Femur (tissue), 1 donor: Measurements from ENCODE around the gene FHOD1.
A peak's percentile ranks its signal among the peaks of the same experiment; 100 is the strongest.

Experiments used
- DNase-seq: peaks from one replicate; pipeline ENCODE4 v3.0.0-alpha.2; 2017

Gene FHOD1

GRCh38 chr16:67188798-67189197 lies 58.5 kb downstream of the FHOD1 start:
- no peak for DNase-seq

DNA sequence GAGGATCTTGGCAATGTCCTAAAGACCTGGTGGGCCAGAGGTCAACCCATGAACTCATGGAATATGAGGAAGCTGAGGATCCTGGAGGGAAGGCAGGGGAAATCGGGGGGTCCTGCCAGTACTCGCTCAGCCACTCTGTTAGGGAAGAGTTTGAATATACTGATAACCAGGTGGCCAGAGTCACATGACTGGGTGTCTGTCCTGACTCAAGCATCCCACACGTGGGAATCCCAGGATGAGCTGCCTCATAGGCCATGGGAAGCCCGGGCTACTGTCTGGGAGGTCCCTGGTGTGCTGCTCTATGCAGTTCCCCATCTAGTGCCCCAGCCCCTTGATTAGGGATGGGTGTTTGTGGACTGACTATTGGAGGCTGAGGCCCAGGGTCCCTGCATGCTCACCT lies 59.0 kb downstream of the FHOD1 start:
- no peak for DNase-seq

- peak; percentile 68 for DNase-seq
These were observed 59.9 kb downstream of the FHOD1 start for GRCh38 chr16:67187175-67187890.

DNA sequence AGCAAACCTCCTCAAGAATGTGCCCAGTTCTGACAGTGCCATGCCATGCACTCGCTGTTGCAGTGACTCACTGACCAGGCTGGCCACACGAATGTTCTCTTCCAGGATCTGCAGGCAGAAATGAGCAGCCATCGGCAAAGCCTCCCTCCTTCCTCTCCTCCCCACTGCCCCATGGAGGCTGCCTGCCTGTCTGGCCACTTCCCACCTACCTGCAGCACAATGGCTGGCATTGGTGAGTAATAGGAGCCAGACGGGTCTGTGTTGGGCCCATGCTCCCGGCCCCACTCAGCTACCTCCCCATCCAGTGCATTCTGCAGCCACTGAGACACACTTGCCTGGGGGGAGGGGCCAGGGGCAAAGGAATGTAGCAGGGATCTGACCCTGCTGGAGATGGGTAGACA lies 60.7 kb downstream of the FHOD1 start:
- DNase-seq, result no peak

- DNase-seq, result no peak
These were observed 61.6 kb downstream of the FHOD1 start for GRCh38 chr16:67185651-67186134.

- peak; percentile 94 for DNase-seq
These were observed 62.2 kb downstream of the FHOD1 start for GRCh38 chr16:67184995-67185650.

DNA sequence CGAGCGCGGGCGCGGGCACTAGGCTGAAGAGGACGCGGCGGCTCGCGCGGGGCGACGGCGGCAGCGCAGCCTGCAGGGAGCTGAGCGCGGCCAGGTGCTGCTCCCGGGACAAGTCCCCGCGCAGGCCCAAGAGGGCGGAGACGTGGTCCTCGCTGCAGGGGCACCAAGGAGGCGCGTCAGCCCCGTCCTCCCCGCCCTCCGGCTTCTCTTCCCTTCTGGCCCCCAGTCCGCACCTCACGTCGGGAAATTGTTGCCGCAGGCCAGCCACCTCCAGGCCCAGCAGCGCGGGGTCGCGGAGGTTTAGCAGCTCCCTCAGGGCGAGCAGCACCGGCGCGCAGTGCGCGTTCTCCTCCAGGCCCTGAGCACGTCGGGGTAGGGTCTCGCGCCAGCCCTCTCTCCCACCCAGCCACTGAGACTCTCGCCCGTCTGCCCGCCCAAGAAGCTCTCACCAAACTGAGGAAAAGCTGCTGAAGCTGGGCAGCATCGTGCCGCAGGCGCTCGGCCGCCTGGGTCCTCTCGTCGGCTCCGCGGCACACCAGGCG lies 62.8 kb downstream of the FHOD1 start:
- no peak for DNase-seq

DNA sequence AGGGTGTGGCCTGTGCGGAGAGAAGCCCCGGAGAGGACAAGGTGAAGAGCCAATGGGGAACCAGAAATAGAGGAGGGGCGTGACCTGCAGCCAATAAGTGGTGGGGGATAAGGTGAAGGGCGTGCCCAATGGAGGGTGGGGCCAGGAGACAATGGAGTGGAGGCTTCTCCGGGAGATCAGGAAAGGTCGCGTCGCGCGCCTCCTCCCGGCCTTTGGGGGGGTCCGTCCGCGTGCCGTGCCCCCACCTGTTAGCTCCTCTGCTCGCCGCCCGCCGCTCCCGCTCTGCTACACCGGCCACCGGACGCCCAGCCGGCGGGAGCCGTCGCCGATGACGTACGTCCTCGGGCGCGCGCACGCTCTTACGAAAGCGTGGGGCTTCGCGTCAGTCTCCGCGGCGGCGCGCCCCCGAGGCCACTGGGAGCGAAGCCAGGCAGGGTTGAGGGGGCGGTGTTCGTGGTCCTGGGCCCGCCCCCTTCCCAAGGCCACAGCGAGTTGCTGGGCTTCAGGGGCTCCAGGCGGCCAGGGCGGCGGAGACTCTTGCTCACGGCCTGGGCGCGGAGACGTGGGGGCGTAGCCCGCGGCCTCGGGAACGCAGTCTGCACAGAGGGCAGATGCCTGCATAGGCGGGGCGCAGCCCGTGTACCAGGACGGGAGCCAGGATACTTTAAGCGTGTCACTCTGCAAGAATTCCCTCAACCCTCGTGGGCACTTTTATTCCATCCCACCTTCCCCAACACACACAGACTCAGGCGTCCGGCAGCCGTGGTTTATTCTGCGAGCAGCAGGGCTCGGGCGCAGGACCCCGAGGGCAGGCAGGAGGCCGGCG lies 63.4 kb downstream of the FHOD1 start, which contains the start of gene MATCAP1:
TSS of gene MATCAP1 (minus strand) at position 337 of the 826 bp plus-strand sequence. CDS start 3,353 bp downstream, outside the sequence.
- peak; percentile 97 for DNase-seq

DNA sequence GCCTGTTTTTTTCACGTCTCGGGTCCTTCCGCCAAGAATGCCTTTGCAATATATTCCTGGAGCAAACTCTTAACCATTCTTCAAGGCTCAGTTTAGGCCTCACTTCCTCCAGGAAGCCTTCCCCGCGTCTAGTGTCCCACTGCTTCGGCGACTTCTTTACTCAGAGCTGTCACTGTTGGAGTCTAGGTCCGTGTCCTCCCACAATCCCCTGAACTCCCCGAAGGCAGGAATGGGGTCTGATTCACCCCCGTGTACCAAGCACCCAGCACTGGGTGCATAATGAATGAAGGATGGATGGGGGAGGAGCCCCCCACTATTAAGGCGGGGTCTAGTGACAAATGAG lies 64.0 kb downstream of the FHOD1 start:
- no peak for DNase-seq

- DNase-seq, result no peak
These were observed 65.0 kb downstream of the FHOD1 start for GRCh38 chr16:67182288-67182687.

DNA sequence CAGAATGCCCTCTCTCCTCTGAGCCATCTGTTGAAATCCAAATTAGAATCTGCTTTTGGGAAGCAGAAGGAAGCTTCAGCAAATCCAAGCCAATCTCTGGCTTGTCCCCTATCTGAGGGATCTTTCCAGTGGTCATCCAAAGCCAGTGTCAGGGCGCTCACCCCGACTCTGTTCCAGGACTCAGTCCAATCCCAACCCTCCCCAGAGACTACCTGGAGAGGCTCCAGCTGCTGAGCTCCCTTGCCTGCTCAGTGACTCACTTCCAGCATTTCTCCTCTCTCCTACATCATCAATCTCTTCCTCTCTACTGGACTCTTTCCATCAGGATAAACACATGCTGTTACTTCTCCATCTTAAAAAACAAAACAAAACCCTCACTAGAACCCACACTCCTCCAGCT lies 65.9 kb downstream of the FHOD1 start:
- DNase-seq, result no peak

DNA sequence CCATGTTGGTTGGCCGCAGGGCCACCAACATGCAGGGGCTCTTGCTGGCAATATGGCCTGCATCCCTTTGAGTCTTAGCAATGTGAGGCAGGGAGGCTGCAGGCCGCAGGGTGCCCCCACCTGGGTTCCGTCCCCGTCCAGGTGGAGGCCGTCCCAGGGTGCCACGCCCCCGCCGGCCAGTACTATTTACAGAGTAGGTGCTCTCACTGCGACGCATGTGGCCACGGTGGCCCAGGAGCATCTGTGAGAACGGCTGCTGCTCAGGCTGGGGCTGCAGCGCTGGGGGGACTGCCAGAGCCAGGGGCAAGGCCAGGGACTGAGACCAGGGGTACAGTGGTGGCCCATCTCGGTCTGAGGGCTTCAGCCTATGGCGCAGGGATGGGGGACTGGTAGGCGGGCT lies 67.1 kb downstream of the FHOD1 start:
- no peak for DNase-seq

GRCh38 chr16:67179421-67180080 lies 67.7 kb downstream of the FHOD1 start:
- no peak for DNase-seq
